ENCODE results near the gene HSD17B14. TPM values are rescaled to one million over a fixed set of nuclear protein-coding genes. Genes with fewer than 3 reads are reported as not detected.

The HSD17B14 gene
- total and polyA plus RNA-seq, 7 donors: 4.3 to 21.0 (median 16.9) TPM

Small RNA genes lying within 50 kb of the gene (small RNA-seq; reads per million reads assigned to genes)
- 0 reads per million in 3 donors for gene RNU6-317P

Other genes starting within 250 kb of the HSD17B14 start
Only the 30 nearest of the 33 such genes appear.
- not detected for gene FAM83E, start 221.4 kb downstream of the HSD17B14 start, total RNA-seq
- 100 to 1,000 TPM; 109 to 168 (median 125) TPM for gene FAM83E, start 221.4 kb downstream of the HSD17B14 start, polyA plus RNA-seq
- gene RPL18, start 217.3 kb downstream of the HSD17B14 start, total RNA-seq: 1,000 to 10,000 TPM; 2,699 to 3,791 (median 2,810) TPM
- 1,000 to 10,000 TPM; 2,118 to 3,330 (median 2,641) TPM for gene RPL18, start 217.3 kb downstream of the HSD17B14 start, polyA plus RNA-seq
- 10 to 100 TPM in 3 of 4 donors, 1 to 10 TPM in 1; 10.0 to 16.9 (median 12.8) TPM for gene SPHK2, start 217.0 kb downstream of the HSD17B14 start, total RNA-seq
- 10 to 100 TPM; 18.0 to 45.6 (median 33.5) TPM for gene SPHK2, start 217.0 kb downstream of the HSD17B14 start, polyA plus RNA-seq
- gene DBP, start 199.1 kb downstream of the HSD17B14 start, total RNA-seq: 10 to 100 TPM; 10.5 to 14.1 (median 11.9) TPM
- 10 to 100 TPM in 1 of 3 donors, 1 to 10 TPM in 2; 6.2 to 10.2 (median 9.8) TPM for gene DBP, start 199.1 kb downstream of the HSD17B14 start, polyA plus RNA-seq
- 10 to 100 TPM in 3 of 4 donors, 1 to 10 TPM in 1; 10.0 to 29.6 (median 14.7) TPM for gene CA11, start 190.3 kb downstream of the HSD17B14 start, total RNA-seq
- gene CA11, start 190.3 kb downstream of the HSD17B14 start, polyA plus RNA-seq: 10 to 100 TPM in 2 of 3 donors, 1 to 10 TPM in 1; 2.1 to 13.2 (median 11.6) TPM
- 1 to 10 TPM in 1 of 4 donors, under 1 TPM in 1, not detected in 2; 0.49 to 1.2 TPM for gene NTN5, start 163.5 kb downstream of the HSD17B14 start, total RNA-seq
- under 1 TPM in 1 of 3 donors, not detected in 2; 0.32 TPM for gene NTN5, start 163.5 kb downstream of the HSD17B14 start, polyA plus RNA-seq
- gene FUT2, start 140.5 kb downstream of the HSD17B14 start, total RNA-seq: not detected
- gene FUT2, start 140.5 kb downstream of the HSD17B14 start, polyA plus RNA-seq: 10 to 100 TPM; 37.2 to 62.7 (median 59.4) TPM
- 1 to 10 TPM in 1 of 4 donors, under 1 TPM in 3; 0.82 to 1.8 (median 0.89) TPM for gene MAMSTR, start 116.8 kb downstream of the HSD17B14 start, total RNA-seq
- gene MAMSTR, start 116.8 kb downstream of the HSD17B14 start, polyA plus RNA-seq: 1 to 10 TPM in 1 of 3 donors, under 1 TPM in 1, not detected in 1; 0.69 to 1.0 TPM
- 10 to 100 TPM in 2 of 4 donors, 1 to 10 TPM in 2; 4.9 to 11.4 (median 10.5) TPM for gene RASIP1, start 95.9 kb downstream of the HSD17B14 start, total RNA-seq
- gene RASIP1, start 95.9 kb downstream of the HSD17B14 start, polyA plus RNA-seq: 1 to 10 TPM in 2 of 3 donors, under 1 TPM in 1; 0.69 to 6.0 (median 5.0) TPM
- not detected for gene IZUMO1, start 89.6 kb downstream of the HSD17B14 start, total RNA-seq
- 1 to 10 TPM in 1 of 3 donors, under 1 TPM in 1, not detected in 1; 0.15 to 1.8 TPM for gene IZUMO1, start 89.6 kb downstream of the HSD17B14 start, polyA plus RNA-seq
- gene FUT1, start 83.8 kb downstream of the HSD17B14 start, total RNA-seq: under 1 TPM in 3 of 4 donors, not detected in 1; 0.41 to 0.71 (median 0.49) TPM
- gene FUT1, start 83.8 kb downstream of the HSD17B14 start, polyA plus RNA-seq: under 1 TPM in 2 of 3 donors, not detected in 1; under 0.01 to 0.80 TPM
- gene FGF21, start 81.0 kb downstream of the HSD17B14 start, total RNA-seq: not detected
- gene FGF21, start 81.0 kb downstream of the HSD17B14 start, polyA plus RNA-seq: not detected
- gene BCAT2, start 25.5 kb downstream of the HSD17B14 start, total RNA-seq: 10 to 100 TPM; 29.8 to 46.7 (median 32.9) TPM
- 10 to 100 TPM; 52.7 to 61.0 (median 54.1) TPM for gene BCAT2, start 25.5 kb downstream of the HSD17B14 start, polyA plus RNA-seq
- gene PLEKHA4, start 32.1 kb upstream of the HSD17B14 start, total RNA-seq: 10 to 100 TPM; 13.8 to 44.7 (median 19.5) TPM
- 10 to 100 TPM; 18.0 to 28.2 (median 21.2) TPM for gene PLEKHA4, start 32.1 kb upstream of the HSD17B14 start, polyA plus RNA-seq
- gene PPP1R15A, start 35.9 kb upstream of the HSD17B14 start, total RNA-seq: 10 to 100 TPM; 22.1 to 69.8 (median 31.2) TPM
- gene PPP1R15A, start 35.9 kb upstream of the HSD17B14 start, polyA plus RNA-seq: 10 to 100 TPM; 43.2 to 60.8 (median 55.9) TPM
- 1 to 10 TPM in 1 of 4 donors, under 1 TPM in 1, not detected in 2; 0.99 to 1.1 TPM for gene TULP2, start 62.3 kb upstream of the HSD17B14 start, total RNA-seq
- gene TULP2, start 62.3 kb upstream of the HSD17B14 start, polyA plus RNA-seq: under 1 TPM in 1 of 3 donors, not detected in 2; 0.22 TPM
- gene NUCB1, start 63.8 kb upstream of the HSD17B14 start, total RNA-seq: 100 to 1,000 TPM; 153 to 275 (median 176) TPM
- 100 to 1,000 TPM in 1 of 3 donors, 10 to 100 TPM in 2; 43.0 to 303 (median 66.7) TPM for gene NUCB1, start 63.8 kb upstream of the HSD17B14 start, polyA plus RNA-seq
- not detected for gene DHDH, start 97.2 kb upstream of the HSD17B14 start, total RNA-seq
- gene DHDH, start 97.2 kb upstream of the HSD17B14 start, polyA plus RNA-seq: under 1 TPM in 1 of 3 donors, not detected in 2; 0.16 TPM
- gene BAX, start 118.4 kb upstream of the HSD17B14 start, total RNA-seq: 10 to 100 TPM; 17.9 to 61.5 (median 30.9) TPM
- gene BAX, start 118.4 kb upstream of the HSD17B14 start, polyA plus RNA-seq: 100 to 1,000 TPM; 130 to 216 (median 198) TPM
- gene FTL, start 128.8 kb upstream of the HSD17B14 start, total RNA-seq: 1,000 to 10,000 TPM; 2,871 to 3,975 (median 3,459) TPM
- 1,000 to 10,000 TPM; 2,999 to 9,923 (median 8,398) TPM for gene FTL, start 128.8 kb upstream of the HSD17B14 start, polyA plus RNA-seq
- gene GYS1, start 156.8 kb upstream of the HSD17B14 start, total RNA-seq: 10 to 100 TPM; 11.7 to 19.4 (median 17.8) TPM
- 10 to 100 TPM; 14.4 to 32.7 (median 14.8) TPM for gene GYS1, start 156.8 kb upstream of the HSD17B14 start, polyA plus RNA-seq
- gene RUVBL2, start 157.4 kb upstream of the HSD17B14 start, total RNA-seq: 10 to 100 TPM; 49.3 to 82.3 (median 64.0) TPM
- gene RUVBL2, start 157.4 kb upstream of the HSD17B14 start, polyA plus RNA-seq: 10 to 100 TPM; 36.6 to 98.8 (median 55.9) TPM
- not detected for gene LHB, start 180.6 kb upstream of the HSD17B14 start, total RNA-seq
- gene LHB, start 180.6 kb upstream of the HSD17B14 start, polyA plus RNA-seq: not detected
- gene CGB3, start 187.8 kb upstream of the HSD17B14 start, total RNA-seq: not detected
- not detected for gene CGB3, start 187.8 kb upstream of the HSD17B14 start, polyA plus RNA-seq
- gene CGB2, start 195.4 kb upstream of the HSD17B14 start, total RNA-seq: not detected
- 1 to 10 TPM in 1 of 3 donors, not detected in 2; 3.0 TPM for gene CGB2, start 195.4 kb upstream of the HSD17B14 start, polyA plus RNA-seq
- gene CGB1, start 200.4 kb upstream of the HSD17B14 start, total RNA-seq: not detected
- not detected for gene CGB1, start 200.4 kb upstream of the HSD17B14 start, polyA plus RNA-seq
- not detected for gene CGB5, start 207.4 kb upstream of the HSD17B14 start, total RNA-seq
- gene CGB5, start 207.4 kb upstream of the HSD17B14 start, polyA plus RNA-seq: not detected
- gene CGB8, start 212.6 kb upstream of the HSD17B14 start, total RNA-seq: not detected
- gene CGB8, start 212.6 kb upstream of the HSD17B14 start, polyA plus RNA-seq: not detected
- gene CGB7, start 221.3 kb upstream of the HSD17B14 start, total RNA-seq: not detected
- under 1 TPM in 1 of 3 donors, not detected in 2; 0.23 TPM for gene CGB7, start 221.3 kb upstream of the HSD17B14 start, polyA plus RNA-seq
- not detected for gene NTF4, start 228.3 kb upstream of the HSD17B14 start, total RNA-seq
- gene NTF4, start 228.3 kb upstream of the HSD17B14 start, polyA plus RNA-seq: not detected

Measured in sigmoid colon (tissue), 7 donors.